Glutamatergic neuron (in vitro differentiated cells): ENCODE results near the gene SLC32A1. TPM values are rescaled to one million over a fixed set of nuclear protein-coding genes. Genes with fewer than 3 reads are reported as not detected.

ENCODE experiments used
- DNase-seq: peaks from one replicate; pipeline ENCODE4 v3.0.0; 2022
- H3K27ac Mint-ChIP-seq: one replicate; pipeline ENCODE4 v1.8.0; 2020; ENCODE audit warnings: mild to moderate bottlenecking, mixed read lengths, inconsistent platforms; ENCODE audit not compliant: unreplicated experiment
- H3K27me3 Mint-ChIP-seq: one replicate; pipeline ENCODE4 v1.8.0; 2020; ENCODE audit warnings: mild to moderate bottlenecking, moderate library complexity, mixed read lengths, inconsistent platforms; ENCODE audit not compliant: unreplicated experiment
- H3K36me3 Mint-ChIP-seq: one replicate; pipeline ENCODE4 v1.8.0; 2020; ENCODE audit warnings: mild to moderate bottlenecking, mixed read lengths, inconsistent platforms; ENCODE audit not compliant: unreplicated experiment
- H3K4me1 Mint-ChIP-seq: one replicate; pipeline ENCODE4 v1.8.0; 2020; ENCODE audit warnings: mild to moderate bottlenecking, low read depth, mixed read lengths, inconsistent platforms; ENCODE audit not compliant: unreplicated experiment
- H3K4me3 Mint-ChIP-seq: one replicate; pipeline ENCODE4 v1.8.0; 2020; ENCODE audit warnings: mild to moderate bottlenecking, mixed read lengths, inconsistent platforms; ENCODE audit not compliant: unreplicated experiment
- H3K9me3 Mint-ChIP-seq: one replicate; pipeline ENCODE4 v1.8.0; 2020; ENCODE audit warnings: mild to moderate bottlenecking, moderate library complexity, mixed read lengths, inconsistent platforms; ENCODE audit not compliant: unreplicated experiment
- total RNA-seq: library from RNA; stranded (reverse); fragmentation: NEBNext Ultra II Directional; extraction: Animal tissue kit (Norgen Biotek cat#: 25700); gene quantifications from one replicate; pipeline ENCODE4 v1.2.1, GENCODE V29; 2021; ENCODE audit not compliant: unreplicated experiment
- TF ChIP-seq, protein P1 (sequence below): fragments of 200-600 bp; sonication (generic); IDR thresholded peaks from one replicate; pipeline ENCODE4 v1.5.0; 2021; ENCODE audit not compliant: partially characterized antibody, unreplicated experiment

The SLC32A1 gene
- total RNA-seq, 1 donor from 2014 or later = 0.59 TPM

GRCh38 chr20:38760978-38761377, 36.7 kb downstream of the SLC32A1 start:
- Mint-ChIP-seq H3K9me3 (no peaks in the 10 kb centered on the region), H3K4me3 (no peak overlapping the region), H3K27me3 (peaks cover 3% of the 10 kb centered on the region), H3K36me3 (peaks cover 13% of the 10 kb centered on the region), H3K4me1 (peaks cover under 1% of the 10 kb centered on the region), H3K27ac (no peak overlapping the region)
- no peak for DNase-seq
- TF ChIP-seq, protein P1, sequence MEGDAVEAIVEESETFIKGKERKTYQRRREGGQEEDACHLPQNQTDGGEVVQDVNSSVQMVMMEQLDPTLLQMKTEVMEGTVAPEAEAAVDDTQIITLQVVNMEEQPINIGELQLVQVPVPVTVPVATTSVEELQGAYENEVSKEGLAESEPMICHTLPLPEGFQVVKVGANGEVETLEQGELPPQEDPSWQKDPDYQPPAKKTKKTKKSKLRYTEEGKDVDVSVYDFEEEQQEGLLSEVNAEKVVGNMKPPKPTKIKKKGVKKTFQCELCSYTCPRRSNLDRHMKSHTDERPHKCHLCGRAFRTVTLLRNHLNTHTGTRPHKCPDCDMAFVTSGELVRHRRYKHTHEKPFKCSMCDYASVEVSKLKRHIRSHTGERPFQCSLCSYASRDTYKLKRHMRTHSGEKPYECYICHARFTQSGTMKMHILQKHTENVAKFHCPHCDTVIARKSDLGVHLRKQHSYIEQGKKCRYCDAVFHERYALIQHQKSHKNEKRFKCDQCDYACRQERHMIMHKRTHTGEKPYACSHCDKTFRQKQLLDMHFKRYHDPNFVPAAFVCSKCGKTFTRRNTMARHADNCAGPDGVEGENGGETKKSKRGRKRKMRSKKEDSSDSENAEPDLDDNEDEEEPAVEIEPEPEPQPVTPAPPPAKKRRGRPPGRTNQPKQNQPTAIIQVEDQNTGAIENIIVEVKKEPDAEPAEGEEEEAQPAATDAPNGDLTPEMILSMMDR = no peak

DNA sequence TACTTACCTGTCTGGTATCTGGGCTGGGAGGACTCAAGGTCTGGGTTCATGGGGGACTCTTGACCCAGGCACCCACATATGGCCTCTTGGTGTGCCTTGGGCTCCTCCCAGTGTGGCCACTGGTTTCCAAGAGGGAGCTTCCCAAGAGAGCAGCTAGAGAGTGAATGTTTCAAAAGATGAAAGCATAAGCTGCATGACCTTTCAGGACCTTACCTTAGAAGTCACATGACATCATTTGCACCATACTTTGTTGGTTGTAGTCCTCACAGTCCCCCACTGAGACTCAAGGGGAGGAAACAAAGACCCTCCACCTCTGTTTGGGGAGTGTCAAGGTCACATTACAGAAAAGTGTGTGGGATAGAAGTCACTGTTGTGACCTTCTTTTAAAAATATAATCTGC, 37.9 kb downstream of the SLC32A1 start:
- DNase-seq = no peak
- H3K27me3 Mint-ChIP-seq = peaks cover 3% of the 10 kb centered on the region
- TF ChIP-seq, protein P1 = no peak
- H3K4me1 Mint-ChIP-seq = no peaks in the 10 kb centered on the region
- H3K9me3 Mint-ChIP-seq = no peaks in the 10 kb centered on the region
- no peak overlapping the region for H3K4me3 Mint-ChIP-seq
- no peak overlapping the region for H3K27ac Mint-ChIP-seq
- H3K36me3 Mint-ChIP-seq = peaks cover 13% of the 10 kb centered on the region

DNA sequence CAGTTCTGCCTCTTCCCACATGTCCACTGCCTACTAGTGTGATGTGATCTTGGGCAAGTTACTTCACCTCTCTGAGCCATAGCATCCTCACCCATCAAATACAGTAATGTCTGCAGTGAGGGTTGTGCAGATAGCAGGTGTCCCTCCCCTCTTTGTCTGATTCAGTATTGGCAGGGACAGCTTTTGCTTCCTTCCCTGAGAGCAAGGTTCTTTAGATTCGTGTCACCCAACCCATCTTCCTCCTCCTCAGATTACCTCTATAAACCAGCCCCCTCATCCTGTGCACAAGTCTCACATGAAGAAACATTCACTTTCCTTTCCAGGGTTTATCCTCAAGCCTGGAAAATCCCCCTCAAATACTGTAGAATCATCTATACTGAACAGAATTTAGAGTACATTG, 39.3 kb downstream of the SLC32A1 start:
- Mint-ChIP-seq H3K36me3 (peaks cover 13% of the 10 kb centered on the region), H3K4me3 (no peak overlapping the region), H3K27me3 (peaks cover 3% of the 10 kb centered on the region)

GRCh38 chr20:38764567-38765318, 40.5 kb downstream of the SLC32A1 start:
- Mint-ChIP-seq H3K9me3 (peaks cover 3% of the 10 kb centered on the region), H3K4me3 (no peak overlapping the region), H3K4me1 (no peaks in the 10 kb centered on the region), H3K27me3 (peaks cover 3% of the 10 kb centered on the region), H3K36me3 (peaks cover 13% of the 10 kb centered on the region), H3K27ac (no peak overlapping the region)
- TF ChIP-seq, protein P1 = no peak
- DNase-seq = no peak

More for the DNA sequence above, 39.3 kb downstream of the SLC32A1 start:
- no peak for DNase-seq
- Mint-ChIP-seq H3K27ac (no peak overlapping the region), H3K9me3 (peaks cover 3% of the 10 kb centered on the region), H3K4me1 (no peaks in the 10 kb centered on the region)
- TF ChIP-seq, protein P1 = no peak

GRCh38 chr20:38766071-38766470, 41.8 kb downstream of the SLC32A1 start:
- peaks cover 5% of the 10 kb centered on the region for H3K36me3 Mint-ChIP-seq
- H3K4me1 Mint-ChIP-seq = no peaks in the 10 kb centered on the region
- H3K27me3 Mint-ChIP-seq = peaks cover 3% of the 10 kb centered on the region
- TF ChIP-seq, protein P1 = no peak
- peaks cover 3% of the 10 kb centered on the region for H3K9me3 Mint-ChIP-seq
- no peak for DNase-seq
- no peak overlapping the region for H3K27ac Mint-ChIP-seq
- no peak overlapping the region for H3K4me3 Mint-ChIP-seq
